Nephron progenitor cell (in vitro differentiated cells): ENCODE results near the gene HTRA3.

Experiments used
- DNase-seq: peaks from one replicate; pipeline ENCODE4 v3.0.0; 2021
- H3K27ac Mint-ChIP-seq: 2 replicates; pipeline ENCODE4 v1.8.0; 2021; ENCODE audit warnings: mild to moderate bottlenecking, moderate library complexity, mixed read lengths
- H3K27me3 Mint-ChIP-seq: 2 replicates; pipeline ENCODE4 v1.8.0; 2021; ENCODE audit warnings: mild to moderate bottlenecking, low read depth, mixed read lengths; ENCODE audit not compliant: poor library complexity
- H3K36me3 Mint-ChIP-seq: 2 replicates; pipeline ENCODE4 v1.8.0; 2021; ENCODE audit warnings: low read depth, mixed read lengths
- H3K4me1 Mint-ChIP-seq: 2 replicates; pipeline ENCODE4 v1.8.0; 2021; ENCODE audit warnings: mixed read lengths
- H3K4me3 Mint-ChIP-seq: 2 replicates; pipeline ENCODE4 v1.8.0; 2021; ENCODE audit warnings: mild to moderate bottlenecking, moderate library complexity, mixed read lengths
- H3K9me3 Mint-ChIP-seq: 2 replicates; pipeline ENCODE4 v1.8.0; 2021; ENCODE audit warnings: mild to moderate bottlenecking, moderate library complexity, mixed read lengths
- CTCF ChIP-seq: fragments of 200-600 bp; sonication (generic); IDR thresholded peaks from 2 replicates; pipeline ENCODE4 v1.5.0; 2021; ENCODE audit warnings: antibody characterized with exemption

Gene HTRA3

GRCh38 chr4:8281519-8282133, 12.1 kb downstream of the HTRA3 start:
- peaks cover 52% of the 10 kb centered on the region for H3K4me1 Mint-ChIP-seq
- DNase-seq = no peak
- H3K27me3 Mint-ChIP-seq = peaks cover 2% of the 10 kb centered on the region
- no peaks in the 10 kb centered on the region for H3K36me3 Mint-ChIP-seq
- H3K27ac Mint-ChIP-seq = no peak overlapping the region
- no peak for TF ChIP-seq CTCF
- H3K4me3 Mint-ChIP-seq = no peak overlapping the region
- no peaks in the 10 kb centered on the region for H3K9me3 Mint-ChIP-seq

GRCh38 chr4:8282134-8282641, 12.6 kb downstream of the HTRA3 start:
- no peak for TF ChIP-seq CTCF
- Mint-ChIP-seq H3K36me3 (no peaks in the 10 kb centered on the region), H3K4me3 (no peak overlapping the region), H3K4me1 (peaks cover 51% of the 10 kb centered on the region), H3K27me3 (peaks cover 2% of the 10 kb centered on the region), H3K27ac (no peak overlapping the region), H3K9me3 (no peaks in the 10 kb centered on the region)
- DNase-seq = no peak

- H3K9me3 Mint-ChIP-seq = no peaks in the 10 kb centered on the region
- no peak for DNase-seq
- peak overlapping the region; percentile 62 for H3K27ac Mint-ChIP-seq
- H3K4me1 Mint-ChIP-seq = peaks cover 47% of the 10 kb centered on the region
- no peak for TF ChIP-seq CTCF
- H3K27me3 Mint-ChIP-seq = peaks cover 2% of the 10 kb centered on the region
- H3K4me3 Mint-ChIP-seq = no peak overlapping the region
- H3K36me3 Mint-ChIP-seq = no peaks in the 10 kb centered on the region
Observed at GRCh38 chr4:8282742-8283141, 13.2 kb downstream of the HTRA3 start.

GRCh38 chr4:8283161-8283560, 13.6 kb downstream of the HTRA3 start:
- H3K27ac Mint-ChIP-seq = peak overlapping the region; percentile 62
- H3K27me3 Mint-ChIP-seq = peaks cover 2% of the 10 kb centered on the region
- no peak for TF ChIP-seq CTCF
- DNase-seq = no peak
- H3K4me3 Mint-ChIP-seq = no peak overlapping the region
- H3K36me3 Mint-ChIP-seq = no peaks in the 10 kb centered on the region
- peaks cover 44% of the 10 kb centered on the region for H3K4me1 Mint-ChIP-seq
- no peaks in the 10 kb centered on the region for H3K9me3 Mint-ChIP-seq

- DNase-seq = no peak
- H3K36me3 Mint-ChIP-seq = no peaks in the 10 kb centered on the region
- no peak overlapping the region for H3K4me3 Mint-ChIP-seq
- H3K27ac Mint-ChIP-seq = peak overlapping the region; percentile 46
- peaks cover 38% of the 10 kb centered on the region for H3K4me1 Mint-ChIP-seq
- peaks cover 3% of the 10 kb centered on the region for H3K27me3 Mint-ChIP-seq
- no peaks in the 10 kb centered on the region for H3K9me3 Mint-ChIP-seq
- TF ChIP-seq CTCF = no peak
Observed at GRCh38 chr4:8283631-8284121, 14.1 kb downstream of the HTRA3 start.

- Mint-ChIP-seq H3K4me1 (peaks cover 31% of the 10 kb centered on the region), H3K9me3 (no peaks in the 10 kb centered on the region), H3K36me3 (no peaks in the 10 kb centered on the region), H3K4me3 (no peak overlapping the region), H3K27me3 (peaks cover 7% of the 10 kb centered on the region), H3K27ac (no peak overlapping the region)
- TF ChIP-seq CTCF = no peak
- DNase-seq = no peak
Observed at GRCh38 chr4:8284391-8284790, 14.8 kb downstream of the HTRA3 start.
